Activated naive CD4-positive, alpha-beta T cell treated with anti-CD3 and anti-CD28 coated beads, Interleukin-2, amount 50 U/mL, for 72 hours (primary cell): Measurements from ENCODE around the gene ENHO. TPM values are rescaled to one million over a fixed set of nuclear protein-coding genes. Genes with fewer than 3 reads are reported as not detected.

Source experiments
- ATAC-seq, 2 donors: fragments of 150-1000 bp; cut with Tn5 transposase; 2 replicates each; pipeline ENCODE4 v1.10.0; 2021; ENCODE audit warnings: mild to moderate bottlenecking in 2 of 2, moderate library complexity in 2 of 2
- DNase-seq, 2 donors: peaks; one replicate each; pipeline ENCODE4 v3.0.0; 2021 to 2022; ENCODE audit warnings: low spot score in 2 of 2
- H3K27ac Mint-ChIP-seq, 2 donors: one replicate each; pipeline ENCODE4 v1.8.0; 2022; ENCODE audit warnings: mild to moderate bottlenecking in 2 of 2, mixed read lengths in 2 of 2
- H3K36me3 Mint-ChIP-seq, 2 donors: one replicate each; pipeline ENCODE4 v1.8.0; 2022; ENCODE audit warnings: mixed read lengths in 2 of 2
- H3K9me3 Mint-ChIP-seq, 2 donors: one replicate each; pipeline ENCODE4 v1.8.0; 2022; ENCODE audit warnings: mixed read lengths in 2 of 2
- total RNA-seq, 2 donors: library from RNA; stranded (reverse); gene quantifications; one replicate each; pipeline ENCODE4 v1.2.3, GENCODE V29; 2022

ENHO gene
- total RNA-seq, 2 donors from 2014 or later = 0.31 TPM; not detected in 1

GRCh38 chr9:34558364-34558763 is 35.6 kb upstream of the ENHO start:
- Mint-ChIP-seq H3K9me3 (no peaks in the 10 kb centered on the region), H3K27ac (no peak overlapping the region), H3K36me3 (no peaks in the 10 kb centered on the region)
- no peak for ATAC-seq
- DNase-seq = no peak

GRCh38 chr9:34557426-34558321 is 34.9 kb upstream of the ENHO start:
- ATAC-seq (no peak), DNase-seq (no peak)
- no peak overlapping the region for H3K27ac Mint-ChIP-seq
- H3K9me3 Mint-ChIP-seq = no peaks in the 10 kb centered on the region
- H3K36me3 Mint-ChIP-seq = no peaks in the 10 kb centered on the region

- ATAC-seq (no peak), DNase-seq (no peak)
- H3K36me3 Mint-ChIP-seq = no peaks in the 10 kb centered on the region
- H3K9me3 Mint-ChIP-seq = no peaks in the 10 kb centered on the region
- H3K27ac Mint-ChIP-seq = no peak overlapping the region
These were observed 34.2 kb upstream of the ENHO start for GRCh38 chr9:34556949-34557348.

GRCh38 chr9:34555936-34556525 is 33.2 kb upstream of the ENHO start:
- H3K36me3 Mint-ChIP-seq = no peaks in the 10 kb centered on the region
- no peak for DNase-seq
- H3K27ac Mint-ChIP-seq = no peak overlapping the region
- no peak for ATAC-seq
- H3K9me3 Mint-ChIP-seq = no peaks in the 10 kb centered on the region

- H3K27ac Mint-ChIP-seq = no peak overlapping the region
- H3K9me3 Mint-ChIP-seq = no peaks in the 10 kb centered on the region
- ATAC-seq = no peak
- no peaks in the 10 kb centered on the region for H3K36me3 Mint-ChIP-seq
- DNase-seq = no peak
These were observed 32.7 kb upstream of the ENHO start for GRCh38 chr9:34555500-34555899.

GRCh38 chr9:34555002-34555348 is 32.2 kb upstream of the ENHO start:
- no peaks in the 10 kb centered on the region for H3K9me3 Mint-ChIP-seq
- ATAC-seq (no peak), DNase-seq (no peak)
- H3K36me3 Mint-ChIP-seq = no peaks in the 10 kb centered on the region
- H3K27ac Mint-ChIP-seq = peak overlapping the region in 1 of 2 donors; percentile 26

- no peak for ATAC-seq
- Mint-ChIP-seq H3K9me3 (no peaks in the 10 kb centered on the region), H3K27ac (peak overlapping the region in 1 of 2 donors; percentile 26), H3K36me3 (no peaks in the 10 kb centered on the region)
- no peak for DNase-seq
These were observed 31.6 kb upstream of the ENHO start for GRCh38 chr9:34554211-34555001.

- ATAC-seq (no peak), DNase-seq (no peak)
- Mint-ChIP-seq H3K27ac (no peak overlapping the region), H3K9me3 (no peaks in the 10 kb centered on the region), H3K36me3 (no peaks in the 10 kb centered on the region)
These were observed 30.8 kb upstream of the ENHO start for GRCh38 chr9:34553511-34554021.

- H3K27ac Mint-ChIP-seq = no peak overlapping the region
- no peaks in the 10 kb centered on the region for H3K9me3 Mint-ChIP-seq
- peak in 1 of 2 donors; percentile 47 for DNase-seq
- ATAC-seq = no peak
- no peaks in the 10 kb centered on the region for H3K36me3 Mint-ChIP-seq
These were observed 30.2 kb upstream of the ENHO start for GRCh38 chr9:34552986-34553385.

- peak in 1 of 2 donors; percentile 47 for DNase-seq
- no peak overlapping the region for H3K27ac Mint-ChIP-seq
These were observed 29.8 kb upstream of the ENHO start for GRCh38 chr9:34552606-34552981.

GRCh38 chr9:34551751-34552605 is 29.2 kb upstream of the ENHO start:
- Mint-ChIP-seq H3K36me3 (no peaks in the 10 kb centered on the region), H3K27ac (no peak overlapping the region), H3K9me3 (no peaks in the 10 kb centered on the region)
- DNase-seq (peak in 1 of 2 donors; percentile 49), ATAC-seq (no peak)

More at GRCh38 chr9:34552606-34552981, 29.8 kb upstream of the ENHO start:
- H3K36me3 Mint-ChIP-seq = no peaks in the 10 kb centered on the region
- no peak for ATAC-seq
- no peaks in the 10 kb centered on the region for H3K9me3 Mint-ChIP-seq

- Mint-ChIP-seq H3K36me3 (no peaks in the 10 kb centered on the region), H3K9me3 (no peaks in the 10 kb centered on the region), H3K27ac (no peak overlapping the region)
- DNase-seq (peak in 1 of 2 donors; percentile 34), ATAC-seq (no peak)
These were observed 28.0 kb upstream of the ENHO start for GRCh38 chr9:34550681-34551270.

- Mint-ChIP-seq H3K9me3 (no peaks in the 10 kb centered on the region), H3K27ac (no peak overlapping the region), H3K36me3 (no peaks in the 10 kb centered on the region)
- ATAC-seq (no peak), DNase-seq (no peak)
These were observed 27.4 kb upstream of the ENHO start for GRCh38 chr9:34550016-34550680.

- Mint-ChIP-seq H3K36me3 (no peaks in the 10 kb centered on the region), H3K9me3 (no peaks in the 10 kb centered on the region)
- no peak for DNase-seq
These were observed 26.6 kb upstream of the ENHO start for GRCh38 chr9:34549407-34549732.

GRCh38 chr9:34547960-34548611 is 25.3 kb upstream of the ENHO start:
- Mint-ChIP-seq H3K36me3 (no peaks in the 10 kb centered on the region), H3K27ac (no peak overlapping the region), H3K9me3 (no peaks in the 10 kb centered on the region)
- DNase-seq (peak in 1 of 2 donors; percentile 51), ATAC-seq (peak; percentile 55 to 68)

More at GRCh38 chr9:34549407-34549732, 26.6 kb upstream of the ENHO start:
- H3K27ac Mint-ChIP-seq = no peak overlapping the region
- no peak for ATAC-seq
